ENCODE data around the gene PMVK. TPM values are rescaled to one million over a fixed set of nuclear protein-coding genes. Genes with fewer than 3 reads are reported as not detected.
A peak's percentile ranks its signal among the peaks of the same experiment; 100 is the strongest.

Gene PMVK
- total RNA-seq, 1 donor from 2014 or later: 29.5 TPM

DNA sequence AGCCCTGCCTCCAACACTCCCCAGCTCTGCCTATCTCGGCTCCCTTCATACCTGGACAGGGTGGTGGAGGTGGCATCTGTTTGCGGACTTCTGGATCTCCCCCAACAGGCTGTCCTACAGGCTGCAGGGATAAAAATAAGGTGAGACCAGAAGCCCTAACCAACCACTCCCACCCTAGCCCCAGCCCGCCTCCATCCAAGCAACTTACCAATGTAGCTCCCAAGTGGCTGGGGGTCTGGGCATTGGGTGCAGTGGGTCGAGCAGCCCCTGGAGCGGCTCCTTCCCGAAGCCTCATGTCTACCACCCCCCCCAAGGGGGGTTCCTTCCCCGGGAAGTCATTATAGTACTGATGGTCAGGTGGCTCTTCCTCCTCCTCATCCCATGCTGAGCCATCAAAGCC, 29.6 kb upstream of the PMVK start:
- Mint-ChIP-seq H3K4me1 (ENCODE audit: unreplicated experiment) (peaks cover 44% of the 10 kb centered on the region), H3K27ac (ENCODE audit: unreplicated experiment) (no peak overlapping the region), H3K36me3 (ENCODE audit: unreplicated experiment) (peaks cover 21% of the 10 kb centered on the region)

DNA sequence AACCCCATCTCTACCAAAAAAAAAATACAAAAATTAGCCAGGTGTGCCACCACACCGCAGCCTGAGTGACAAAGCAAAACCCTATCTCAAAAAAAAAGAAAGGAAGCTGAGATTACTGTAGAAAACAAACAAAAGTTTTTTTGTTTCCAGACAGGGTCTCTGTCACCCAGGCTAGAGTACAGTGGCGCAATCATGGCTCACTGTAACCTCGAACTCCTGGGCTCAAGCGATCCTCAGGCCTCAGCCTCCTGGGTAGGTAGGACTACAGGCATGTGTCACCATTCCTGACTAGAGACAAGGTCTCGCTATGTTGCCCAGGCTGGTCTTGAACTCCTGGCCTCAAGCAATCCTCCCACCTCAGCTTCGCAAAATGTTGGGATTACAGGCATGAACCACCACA, 27.8 kb upstream of the PMVK start:
- DNase-seq (ENCODE audit: extremely low spot score, unreplicated experiment): no peak
- H3K27ac Mint-ChIP-seq (ENCODE audit: unreplicated experiment): no peak overlapping the region
- TF ChIP-seq, protein P1, sequence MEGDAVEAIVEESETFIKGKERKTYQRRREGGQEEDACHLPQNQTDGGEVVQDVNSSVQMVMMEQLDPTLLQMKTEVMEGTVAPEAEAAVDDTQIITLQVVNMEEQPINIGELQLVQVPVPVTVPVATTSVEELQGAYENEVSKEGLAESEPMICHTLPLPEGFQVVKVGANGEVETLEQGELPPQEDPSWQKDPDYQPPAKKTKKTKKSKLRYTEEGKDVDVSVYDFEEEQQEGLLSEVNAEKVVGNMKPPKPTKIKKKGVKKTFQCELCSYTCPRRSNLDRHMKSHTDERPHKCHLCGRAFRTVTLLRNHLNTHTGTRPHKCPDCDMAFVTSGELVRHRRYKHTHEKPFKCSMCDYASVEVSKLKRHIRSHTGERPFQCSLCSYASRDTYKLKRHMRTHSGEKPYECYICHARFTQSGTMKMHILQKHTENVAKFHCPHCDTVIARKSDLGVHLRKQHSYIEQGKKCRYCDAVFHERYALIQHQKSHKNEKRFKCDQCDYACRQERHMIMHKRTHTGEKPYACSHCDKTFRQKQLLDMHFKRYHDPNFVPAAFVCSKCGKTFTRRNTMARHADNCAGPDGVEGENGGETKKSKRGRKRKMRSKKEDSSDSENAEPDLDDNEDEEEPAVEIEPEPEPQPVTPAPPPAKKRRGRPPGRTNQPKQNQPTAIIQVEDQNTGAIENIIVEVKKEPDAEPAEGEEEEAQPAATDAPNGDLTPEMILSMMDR (IDR thresholded peaks at IDR 0.05): no peak

More for the DNA sequence above, 29.6 kb upstream of the PMVK start:
- TF ChIP-seq, protein P1 (IDR thresholded peaks at IDR 0.05): no peak
- H3K27me3 Mint-ChIP-seq (ENCODE audit: unreplicated experiment): no peaks in the 10 kb centered on the region
- no peak overlapping the region for H3K4me3 Mint-ChIP-seq (ENCODE audit: unreplicated experiment)
- H3K9me3 Mint-ChIP-seq (ENCODE audit: unreplicated experiment): no peaks in the 10 kb centered on the region
- no peak for DNase-seq (ENCODE audit: extremely low spot score, unreplicated experiment)

DNA sequence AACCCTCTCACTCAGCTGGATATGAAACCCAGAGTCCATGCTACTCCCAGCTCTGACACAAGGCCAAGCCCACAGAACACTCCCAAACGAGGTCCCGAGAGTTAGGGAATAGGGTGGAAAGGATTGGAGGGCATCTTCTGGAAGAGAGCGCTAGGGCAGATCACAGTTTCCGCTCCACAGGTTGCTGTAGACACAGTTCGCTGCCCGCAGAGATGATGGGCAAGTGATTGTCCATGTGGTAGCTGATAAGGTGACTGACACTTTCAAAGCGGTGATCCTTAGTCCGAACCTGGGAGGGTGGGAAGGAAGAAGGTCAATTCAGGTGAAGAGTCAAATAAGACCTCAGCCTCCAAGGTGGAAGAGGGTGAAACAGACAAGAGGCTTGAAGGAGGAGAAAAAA, 27.1 kb upstream of the PMVK start:
- no peak overlapping the region for H3K4me3 Mint-ChIP-seq (ENCODE audit: unreplicated experiment)
- H3K27me3 Mint-ChIP-seq (ENCODE audit: unreplicated experiment): no peaks in the 10 kb centered on the region
- peaks cover 21% of the 10 kb centered on the region for H3K36me3 Mint-ChIP-seq (ENCODE audit: unreplicated experiment)
- peak overlapping the region; percentile 36 for H3K27ac Mint-ChIP-seq (ENCODE audit: unreplicated experiment)
- H3K4me1 Mint-ChIP-seq (ENCODE audit: unreplicated experiment): peaks cover 38% of the 10 kb centered on the region
- TF ChIP-seq, protein P1 (IDR thresholded peaks at IDR 0.05): no peak
- H3K9me3 Mint-ChIP-seq (ENCODE audit: unreplicated experiment): no peaks in the 10 kb centered on the region
- no peak for DNase-seq (ENCODE audit: extremely low spot score, unreplicated experiment)

More for the DNA sequence above, 27.8 kb upstream of the PMVK start:
- Mint-ChIP-seq H3K36me3 (ENCODE audit: unreplicated experiment) (peaks cover 21% of the 10 kb centered on the region), H3K4me1 (ENCODE audit: unreplicated experiment) (peaks cover 45% of the 10 kb centered on the region), H3K4me3 (ENCODE audit: unreplicated experiment) (no peak overlapping the region), H3K9me3 (ENCODE audit: unreplicated experiment) (no peaks in the 10 kb centered on the region), H3K27me3 (ENCODE audit: unreplicated experiment) (no peaks in the 10 kb centered on the region)

DNA sequence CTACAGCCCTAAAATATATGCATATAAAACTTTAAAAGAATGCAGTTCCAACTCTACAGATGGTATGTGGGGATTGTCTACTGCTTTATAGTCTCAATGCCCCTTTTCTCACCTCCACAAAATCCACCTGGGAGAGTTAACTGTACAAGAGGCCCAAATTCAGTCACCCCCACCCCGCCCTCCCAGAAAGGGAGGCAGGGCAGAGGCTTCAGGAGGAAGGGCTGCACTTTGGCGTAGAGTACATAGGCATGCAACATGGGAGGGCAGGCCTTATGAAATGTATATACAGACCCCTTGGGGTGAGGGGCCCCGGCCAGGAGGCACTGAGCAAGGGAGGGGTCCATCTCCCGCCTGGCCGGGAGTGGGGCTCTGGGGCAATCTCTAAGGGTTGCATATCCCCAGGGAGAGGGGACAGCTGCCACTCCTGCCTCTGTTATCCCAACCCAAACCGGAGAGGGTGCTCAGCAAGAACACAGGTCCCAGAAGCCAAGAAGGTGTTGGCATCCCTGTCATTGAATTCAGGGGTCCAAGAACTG, 26.3 kb upstream of the PMVK start:
- Mint-ChIP-seq H3K27ac (ENCODE audit: unreplicated experiment) (peak overlapping the region; percentile 91), H3K36me3 (ENCODE audit: unreplicated experiment) (peaks cover 21% of the 10 kb centered on the region), H3K4me1 (ENCODE audit: unreplicated experiment) (peaks cover 31% of the 10 kb centered on the region), H3K9me3 (ENCODE audit: unreplicated experiment) (no peaks in the 10 kb centered on the region), H3K4me3 (ENCODE audit: unreplicated experiment) (peak overlapping the region; percentile 80), H3K27me3 (ENCODE audit: unreplicated experiment) (no peaks in the 10 kb centered on the region)
- TF ChIP-seq, protein P1 (IDR thresholded peaks at IDR 0.05): no peak
- DNase-seq (ENCODE audit: extremely low spot score, unreplicated experiment): no peak

DNA sequence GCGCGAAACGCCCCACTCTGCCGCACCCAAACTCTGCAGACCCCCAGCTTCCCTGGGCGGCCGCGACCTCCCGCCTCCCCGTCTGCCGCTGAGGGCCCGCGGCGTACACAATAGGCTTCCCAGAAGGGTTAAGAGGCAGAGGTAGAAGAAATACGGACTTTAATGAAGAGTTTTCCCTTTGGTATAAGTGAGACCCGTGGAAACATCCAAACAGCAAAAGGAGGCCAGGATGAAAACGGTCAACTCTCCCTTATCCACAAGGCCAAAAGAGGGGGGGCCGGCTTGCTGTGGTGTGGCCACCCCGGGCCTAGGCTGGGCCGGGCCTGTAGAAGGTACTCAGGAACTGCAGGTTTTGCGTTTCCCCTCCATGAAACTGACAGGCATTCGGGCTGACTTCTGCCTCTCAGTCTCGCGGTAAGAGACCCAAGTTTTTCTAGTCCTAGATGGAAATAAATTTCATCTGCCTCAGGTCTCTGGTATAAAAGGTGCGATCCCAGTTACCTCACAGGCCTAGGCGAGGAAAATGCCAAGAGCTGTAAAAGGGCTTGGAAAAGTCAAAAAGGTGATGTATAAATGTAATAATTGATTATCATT, 25.7 kb upstream of the PMVK start:
- TF ChIP-seq, protein P1 (IDR thresholded peaks at IDR 0.05): no peak
- Mint-ChIP-seq H3K36me3 (ENCODE audit: unreplicated experiment) (peaks cover 20% of the 10 kb centered on the region), H3K27ac (ENCODE audit: unreplicated experiment) (peak overlapping the region; percentile 91), H3K4me1 (ENCODE audit: unreplicated experiment) (peaks cover 32% of the 10 kb centered on the region), H3K4me3 (ENCODE audit: unreplicated experiment) (peak overlapping the region; percentile 80), H3K27me3 (ENCODE audit: unreplicated experiment) (no peaks in the 10 kb centered on the region), H3K9me3 (ENCODE audit: unreplicated experiment) (no peaks in the 10 kb centered on the region)
- DNase-seq (ENCODE audit: extremely low spot score, unreplicated experiment): no peak
